Stimulated activated naive CD4-positive, alpha-beta T cell (primary cell): ENCODE results near the gene SART1.
"Not testable (repeated sequence)": the region's sequence is repeated elsewhere in the genome, so short reads cannot be mapped to it uniquely, and the experiment has no call there.

Experiments
- DNase-seq, 6 experiments: peaks; one replicate each; lab custom pipeline; 2025; lab: John Stamatoyannopoulos, UW

Gene SART1

DNA sequence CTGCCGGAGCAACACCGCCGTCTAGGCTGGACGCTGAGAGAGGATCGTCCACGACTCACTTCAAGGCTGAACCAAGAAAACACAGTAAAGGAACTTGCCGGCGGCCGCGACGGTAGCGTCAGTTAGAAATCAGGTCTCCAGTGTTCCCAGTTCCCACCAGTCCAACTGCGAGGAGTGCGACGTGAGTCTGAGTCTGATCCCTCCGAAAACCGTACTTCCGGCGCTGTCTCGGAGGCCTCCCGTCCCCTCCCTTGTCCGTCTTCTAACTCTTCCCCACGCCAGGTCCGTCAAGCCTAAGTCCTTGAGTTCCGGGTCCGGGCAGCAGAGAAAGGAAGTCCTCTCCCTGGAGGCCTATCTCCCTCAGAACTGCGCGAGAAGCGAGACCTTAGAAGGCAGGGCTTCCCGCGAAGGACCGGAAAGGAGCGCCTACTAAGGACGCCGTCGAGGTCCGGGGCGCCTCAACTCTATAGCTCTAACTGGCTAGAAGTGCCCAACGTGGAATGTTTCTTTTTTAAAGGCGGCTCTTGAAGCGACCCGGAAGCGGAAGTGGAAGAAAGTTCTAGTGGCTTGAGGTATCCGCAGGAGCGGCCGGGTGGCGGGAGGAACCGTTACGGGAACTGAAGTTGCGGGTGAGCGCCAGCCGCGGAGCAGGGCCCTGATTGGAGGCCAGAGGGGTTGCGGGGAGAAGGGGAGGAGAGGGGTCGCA is 40.6 kb downstream of the SART1 start, which contains the start of the genes BANF1 and EIF1AD:
Gene BANF1, plus strand, starts transcription at position 562 of the 706 bp plus-strand sequence. CDS start 748 bp downstream, outside the sequence.
Gene EIF1AD, minus strand, starts transcription at position 216 of the 706 bp plus-strand sequence. CDS start 1,768 bp downstream, outside the sequence.
- DNase-seq, result peak; percentile 87 to 99 (median 95)

DNA sequence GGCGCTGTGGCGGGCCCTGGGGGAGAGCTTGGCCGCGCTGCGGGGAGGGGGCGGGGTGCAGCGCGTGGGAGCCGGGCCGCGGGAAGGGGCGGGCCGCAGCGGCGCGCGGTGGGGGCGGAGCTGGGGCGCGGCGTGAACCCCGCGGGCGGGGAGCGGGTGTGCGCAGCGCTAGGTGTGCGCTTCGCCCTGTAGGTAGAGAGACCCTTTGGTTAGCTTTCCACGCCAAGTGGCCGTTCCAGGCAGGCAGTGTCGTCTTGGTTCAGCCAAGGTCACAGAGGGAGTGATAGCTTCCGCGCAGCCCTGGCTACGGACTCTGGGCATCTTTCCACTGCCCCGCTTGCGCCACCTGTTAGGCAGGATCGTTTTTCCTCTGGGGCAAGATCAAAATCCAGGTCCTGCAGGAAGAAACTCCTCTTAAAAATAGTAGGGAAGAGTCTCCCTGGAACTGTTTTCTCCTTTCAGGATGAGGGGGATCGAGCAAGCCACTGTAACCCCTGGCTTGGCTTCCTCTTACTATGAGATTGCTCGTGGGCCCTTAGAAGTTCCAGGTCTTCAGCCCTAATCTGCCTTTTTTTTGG is 41.2 kb downstream of the SART1 start:
- DNase-seq, result peak in 1 of 6 experiments; percentile 74

DNA sequence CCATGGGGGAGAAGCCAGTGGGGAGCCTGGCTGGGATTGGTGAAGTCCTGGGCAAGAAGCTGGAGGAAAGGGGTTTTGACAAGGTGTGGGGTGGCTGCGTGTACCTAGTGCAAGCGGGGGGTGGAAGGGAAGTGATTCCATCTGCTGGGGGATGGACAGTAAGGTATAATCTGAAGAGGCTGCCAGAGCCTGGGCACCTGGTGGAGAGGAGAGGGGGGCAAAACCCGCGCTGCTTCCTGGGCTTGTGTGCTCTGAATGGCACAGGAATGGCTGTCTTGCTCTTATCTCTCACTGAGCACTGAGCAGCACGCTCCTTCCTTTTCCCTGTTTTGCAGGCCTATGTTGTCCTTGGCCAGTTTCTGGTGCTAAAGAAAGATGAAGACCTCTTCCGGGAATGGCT is 41.8 kb downstream of the SART1 start:
- no peak for DNase-seq

- DNase-seq, result no peak
Measured at GRCh38 chr11:66004186-66004585, 42.7 kb downstream of the SART1 start.

DNA sequence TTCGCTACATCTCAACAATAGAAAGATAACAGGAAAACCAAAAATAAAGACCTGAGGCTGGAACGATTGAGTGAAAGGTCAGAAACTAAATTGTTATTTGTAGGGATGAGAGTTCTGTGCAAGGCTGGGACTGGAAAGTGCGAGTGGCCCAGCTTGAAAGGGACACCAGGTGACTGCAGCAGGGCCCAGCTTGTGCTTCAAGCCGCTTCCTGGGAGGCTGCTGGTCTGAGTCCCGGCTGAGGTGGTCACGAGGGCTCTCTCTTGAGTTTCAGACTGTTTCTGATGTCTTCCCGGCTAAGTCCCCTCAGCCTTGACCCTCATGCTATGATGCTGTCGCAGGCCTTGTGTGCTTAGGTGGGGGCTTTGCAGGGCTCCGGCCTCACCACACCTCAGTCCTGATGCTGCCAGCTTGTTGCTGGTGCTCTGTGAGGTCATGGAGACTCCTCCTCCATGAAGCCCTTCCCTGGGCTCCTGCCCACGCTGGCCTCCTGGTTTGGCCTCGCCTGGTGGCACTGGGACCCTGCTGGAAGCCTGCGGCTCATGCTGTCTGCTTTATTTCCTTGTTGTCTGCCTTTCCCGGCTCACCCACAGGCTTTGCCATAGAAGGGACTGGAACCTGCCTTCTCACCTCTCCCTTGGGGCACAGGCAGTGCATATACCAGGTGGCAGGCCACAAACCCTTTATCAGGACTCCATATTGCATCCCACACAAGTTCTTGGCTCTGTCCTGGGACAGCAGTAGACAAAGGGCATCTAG is 44.8 kb downstream of the SART1 start:
- DNase-seq, result no peak

GRCh38 chr11:66006891-66007176 is 45.3 kb downstream of the SART1 start:
- DNase-seq, result no peak

DNA sequence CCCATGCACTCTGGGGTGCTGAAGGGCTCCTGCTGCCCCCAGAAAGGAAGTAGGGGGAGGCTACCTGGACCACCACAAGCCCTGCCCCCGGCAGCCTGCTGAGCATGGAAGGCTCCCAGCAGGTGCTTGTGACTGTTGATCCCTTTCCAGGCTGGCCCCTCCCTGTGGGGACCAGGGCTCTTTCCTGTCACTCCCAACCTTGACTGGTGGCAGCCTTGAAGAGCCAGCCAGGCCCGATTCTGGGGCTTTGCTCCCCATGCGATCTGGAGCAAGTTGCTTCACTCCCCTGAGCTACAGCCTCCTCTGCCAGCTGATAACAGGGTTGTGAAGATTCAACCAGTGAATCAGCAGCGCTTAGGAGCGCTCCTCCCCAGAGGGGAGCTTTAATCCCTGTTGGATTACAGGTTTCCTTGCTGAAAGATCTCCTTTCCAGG is 45.7 kb downstream of the SART1 start:
- no peak for DNase-seq

DNA sequence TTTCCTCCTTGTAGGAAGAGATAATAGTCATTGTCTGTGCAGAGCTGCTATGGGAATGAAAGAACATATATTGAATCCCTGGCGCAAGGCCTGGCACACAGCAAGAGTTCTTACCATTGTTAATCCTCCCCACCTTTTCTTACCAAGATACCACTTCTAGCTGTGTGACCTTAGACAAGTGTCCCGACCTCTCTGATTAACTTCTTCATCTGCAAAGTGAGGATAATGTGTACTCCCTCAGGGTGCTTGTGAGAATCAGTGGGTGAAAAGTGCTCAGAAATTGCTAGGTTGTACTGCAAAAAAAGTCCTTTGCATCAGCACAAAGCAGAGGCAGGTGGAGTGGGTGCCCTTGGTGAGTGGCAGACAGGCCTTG is 46.5 kb downstream of the SART1 start:
- no peak for DNase-seq

DNA sequence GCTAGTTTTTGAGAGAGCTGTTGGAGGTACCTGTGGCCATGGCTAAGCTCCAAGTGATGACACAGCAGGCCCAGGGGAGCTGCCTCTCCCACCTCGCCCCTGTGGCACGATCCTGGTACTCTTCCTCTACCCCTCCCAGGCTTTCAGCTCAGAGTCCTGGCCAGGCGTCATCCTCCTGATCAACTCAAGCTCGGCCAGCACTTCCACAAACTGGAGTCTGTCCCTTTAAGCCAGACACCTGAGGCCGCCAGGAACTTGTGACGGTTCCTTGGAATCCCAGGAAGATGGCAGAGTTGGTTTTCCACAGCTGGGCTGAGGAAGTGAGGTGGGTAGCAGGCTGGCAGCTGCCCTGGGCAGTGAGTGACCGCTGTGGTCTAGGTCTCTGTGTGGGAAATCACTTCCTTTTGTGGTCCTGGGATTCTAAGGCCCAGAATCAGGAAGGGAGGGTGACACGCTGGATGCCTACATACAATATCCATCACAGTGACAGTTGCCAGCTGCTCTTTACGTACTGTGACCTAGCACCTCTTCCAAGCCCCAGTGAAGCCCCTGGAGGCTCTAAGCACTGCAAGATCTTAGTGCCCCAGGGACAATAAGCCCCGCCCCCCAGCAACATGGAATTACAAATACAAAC is 47.1 kb downstream of the SART1 start:
- no peak for DNase-seq

DNA sequence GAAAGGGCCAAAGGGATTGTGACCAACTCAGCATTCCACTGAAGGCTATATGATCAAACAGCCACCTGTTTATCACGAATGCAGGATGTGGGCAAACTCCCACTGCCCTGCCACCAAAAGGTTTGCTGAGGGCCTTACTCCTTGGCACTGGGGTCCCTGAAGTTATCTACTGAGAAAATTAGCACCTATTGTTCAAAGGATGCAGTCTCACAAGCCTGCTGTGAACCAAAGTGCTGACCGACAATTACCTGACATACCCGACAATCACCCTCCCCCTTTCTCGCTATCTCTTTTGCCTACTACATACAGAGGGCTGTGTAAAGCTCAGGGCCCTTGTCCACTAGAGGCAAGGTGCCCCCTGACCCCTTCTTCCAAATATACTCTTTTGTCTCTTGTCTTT is 48.5 kb downstream of the SART1 start:
- not testable (repeated sequence) for DNase-seq

DNA sequence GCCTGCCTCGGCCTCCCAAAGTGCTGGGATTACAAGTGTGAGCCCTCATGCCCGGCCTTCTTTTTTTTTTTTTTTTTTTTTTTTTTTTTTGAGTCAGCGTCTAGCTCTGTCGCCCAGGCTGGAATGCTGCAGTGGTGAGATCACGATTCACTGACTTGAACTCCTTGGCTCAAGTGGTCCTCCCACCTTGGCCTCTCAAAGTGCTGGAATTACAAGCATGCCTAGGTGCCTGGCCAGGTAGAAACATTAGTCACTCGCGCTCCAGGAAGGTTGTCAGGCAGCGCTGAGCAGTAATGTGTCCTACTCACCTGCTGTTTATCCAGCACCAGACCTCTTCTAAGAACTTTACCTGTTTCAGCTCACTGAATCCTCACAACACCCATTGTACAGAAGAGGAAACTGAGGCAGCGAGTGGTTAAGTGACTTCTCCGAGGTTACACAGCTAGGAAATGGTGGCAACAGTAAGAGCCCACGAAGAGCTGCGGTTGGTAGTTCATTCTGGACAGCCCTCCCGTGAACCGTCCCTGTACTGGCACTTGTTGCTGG is 49.8 kb downstream of the SART1 start:
- DNase-seq, result no peak

GRCh38 chr11:66011785-66012303 is 50.3 kb downstream of the SART1 start, which contains the start of gene CST6:
Gene CST6, plus strand, starts transcription at chr11:66012008. Its CDS starts 37 bp downstream, at chr11:66012045.
- peak in 1 of 6 experiments; percentile 18 for DNase-seq

- no peak for DNase-seq
Measured at GRCh38 chr11:66012371-66012945, 50.9 kb downstream of the SART1 start.

DNA sequence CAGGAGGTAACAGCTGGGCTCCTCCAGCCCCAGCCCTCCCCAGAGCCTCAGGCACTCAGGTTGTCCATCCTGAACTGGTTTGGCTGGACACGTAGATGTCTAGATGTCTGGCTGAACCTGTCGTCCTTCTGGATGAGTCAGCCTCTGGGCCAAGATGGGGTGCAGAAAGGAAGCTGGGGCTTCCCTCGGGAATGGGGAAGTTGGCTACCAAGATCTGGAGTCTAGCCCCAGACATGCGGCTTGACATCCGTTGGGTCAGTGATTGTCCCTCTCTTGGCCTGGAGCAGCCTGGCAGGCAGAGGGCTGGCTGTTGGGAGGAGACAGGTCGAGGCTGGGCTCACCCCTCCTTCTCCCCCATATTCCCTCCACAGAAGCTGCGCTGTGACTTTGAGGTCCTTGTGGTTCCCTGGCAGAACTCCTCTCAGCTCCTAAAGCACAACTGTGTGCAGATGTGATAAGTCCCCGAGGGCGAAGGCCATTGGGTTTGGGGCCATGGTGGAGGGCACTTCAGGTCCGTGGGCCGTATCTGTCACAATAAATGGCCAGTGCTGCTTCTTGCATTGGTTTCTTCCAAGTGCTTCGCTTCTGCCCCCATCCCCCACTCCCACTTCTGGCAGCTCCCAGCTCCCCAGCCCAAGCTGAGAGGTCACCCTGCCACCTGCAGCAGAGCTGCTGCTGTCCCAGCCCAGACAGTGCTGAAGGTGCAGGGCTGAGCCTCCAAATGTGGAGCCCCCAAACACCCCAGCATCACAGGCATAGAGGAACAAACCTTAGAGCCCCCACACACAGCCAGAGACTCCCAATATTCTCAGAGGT is 51.6 kb downstream of the SART1 start:
- DNase-seq, result no peak

- DNase-seq, result no peak
Measured at GRCh38 chr11:66013762-66014100, 52.2 kb downstream of the SART1 start.

DNA sequence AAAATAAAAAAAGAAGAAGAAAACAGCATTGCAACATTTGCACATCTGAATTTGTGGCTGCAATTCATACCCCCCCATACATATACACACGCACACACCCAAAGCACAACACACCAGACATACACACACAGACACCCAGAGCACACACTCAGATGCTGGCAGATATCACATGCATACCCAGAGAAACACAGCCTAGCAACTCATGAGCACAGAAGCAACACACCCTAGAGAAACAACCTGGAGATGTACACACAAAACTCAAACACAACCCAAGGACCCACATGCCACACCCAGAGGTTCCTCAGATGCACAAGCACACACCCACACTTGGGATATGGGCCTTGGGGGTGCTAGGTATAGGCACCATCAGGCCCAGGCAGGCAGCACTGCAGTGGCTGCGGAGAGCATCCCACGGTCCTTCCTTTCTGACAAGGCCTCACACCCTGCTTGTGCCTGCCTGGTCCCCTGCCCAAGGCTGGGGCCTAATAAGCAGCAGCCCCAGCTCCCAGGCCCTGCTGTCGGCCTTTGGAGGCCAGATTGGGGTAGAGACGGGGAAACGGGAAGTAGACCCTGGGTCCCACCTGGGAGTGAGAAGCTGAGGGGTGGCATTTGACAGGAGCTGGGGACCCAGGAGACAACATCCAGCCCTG is 53.4 kb downstream of the SART1 start:
- no peak for DNase-seq

- no peak for DNase-seq
Measured at GRCh38 chr11:66015454-66015881, 53.9 kb downstream of the SART1 start.

GRCh38 chr11:66015936-66016792 is 54.6 kb downstream of the SART1 start:
- DNase-seq, result no peak

DNA sequence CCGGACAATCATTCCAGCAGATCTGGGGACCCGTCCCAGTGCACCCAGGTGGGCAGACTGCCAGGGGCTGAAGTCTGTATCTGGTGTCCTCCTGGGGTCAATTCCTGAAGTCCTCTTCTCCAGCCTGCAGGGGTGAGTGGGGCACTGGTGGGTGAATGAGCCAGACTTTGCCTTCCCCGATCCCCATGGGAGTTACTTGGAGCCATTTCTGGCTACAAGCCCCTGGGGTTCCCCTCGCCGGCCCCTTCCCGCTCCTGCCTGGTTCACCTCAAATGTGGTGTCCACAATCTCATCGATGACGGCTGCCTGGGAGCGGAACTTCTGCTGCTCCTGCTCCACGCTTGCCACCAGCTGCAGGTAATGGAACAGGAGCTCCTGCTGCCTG is 55.3 kb downstream of the SART1 start:
- no peak for DNase-seq
